BLaER1 treated with 17β-estradiol and CSF1 and Interleukin-3, amounts not matched to agents 10 nM and 100 nM (cell line): ENCODE measurements around the gene STOM.
A peak's percentile ranks its signal among the peaks of the same experiment; 100 is the strongest.

Experiments used
- H3K27ac ChIP-seq, 11 experiments: shearing (Covaris generic); formaldehyde crosslinking; 2 replicates each; pipeline ENCODE4 v1.8.1; 2022
- H3K27me3 ChIP-seq, 11 experiments: shearing (Covaris generic); formaldehyde crosslinking; 2 replicates each; pipeline ENCODE4 v1.8.1; 2022
- H3K36me3 ChIP-seq, 11 experiments: shearing (Covaris generic); formaldehyde crosslinking; 2 replicates each; pipeline ENCODE4 v1.8.1; 2022
- H3K4me1 ChIP-seq, 10 experiments: shearing (Covaris generic); formaldehyde crosslinking; 2 replicates each; pipeline ENCODE4 v1.8.1; 2022
- H3K4me2 ChIP-seq, 11 experiments: shearing (Covaris generic); formaldehyde crosslinking; 2 replicates each; pipeline ENCODE4 v1.8.1; 2022
- H3K4me3 ChIP-seq, 10 experiments: shearing (Covaris generic); formaldehyde crosslinking; 2 replicates each; pipeline ENCODE4 v1.8.1; 2022
- H3K9ac ChIP-seq, 11 experiments: shearing (Covaris generic); formaldehyde crosslinking; 2 replicates each; pipeline ENCODE4 v1.8.1; 2022
- H3K9me3 ChIP-seq, 11 experiments: shearing (Covaris generic); formaldehyde crosslinking; replicated peaks in 1 of 11; 2 replicates each; pipeline ENCODE4 v1.8.1; 2022
- H4K20me1 ChIP-seq, 11 experiments: shearing (Covaris generic); formaldehyde crosslinking; 2 replicates each; pipeline ENCODE4 v1.8.1; 2022
- Cebpa-rat ChIP-seq, 11 experiments: shearing (Covaris generic); IDR thresholded peaks; 2 replicates each; pipeline ENCODE4 v1.8.1; 2022

Gene STOM

GRCh38 chr9:121316378-121316777, 53.7 kb downstream of the STOM start:
- TF ChIP-seq Cebpa-rat (IDR thresholded peaks at IDR 0.05) = peak in 2 of 11 experiments; percentile 25 to 53; a peak in 2 of 22 replicates
- H3K4me3 ChIP-seq = no peak overlapping the region
- H3K9me3 ChIP-seq = no peaks in the 10 kb centered on the region
- no peak overlapping the region for H3K27ac ChIP-seq
- H3K4me1 ChIP-seq = peaks cover 7 to 18% (median 12%) of the 10 kb centered on the region in 10 experiments; a peak in 19 of 20 replicates
- no peak overlapping the region for H3K4me2 ChIP-seq
- H3K36me3 ChIP-seq = peaks cover 49 to 96% (median 71%) of the 10 kb centered on the region in 11 experiments; a peak in 19 of 22 replicates
- H3K9ac ChIP-seq = no peak overlapping the region
- peaks cover 0 to 40% (median 0%) of the 10 kb centered on the region in 11 experiments; a peak in 4 of 22 replicates for H4K20me1 ChIP-seq
- no peaks in the 10 kb centered on the region for H3K27me3 ChIP-seq

GRCh38 chr9:121313458-121314152, 56.4 kb downstream of the STOM start:
- H3K4me1 ChIP-seq = peaks cover 0 to 1% (median 0%) of the 10 kb centered on the region in 10 experiments; a peak in 1 of 20 replicates
- peaks cover 53 to 100% (median 70%) of the 10 kb centered on the region in 11 experiments; a peak in 19 of 22 replicates for H3K36me3 ChIP-seq
- peaks cover 0 to 42% (median 0%) of the 10 kb centered on the region in 11 experiments; a peak in 4 of 22 replicates for H4K20me1 ChIP-seq
- H3K27me3 ChIP-seq = no peaks in the 10 kb centered on the region
- H3K27ac ChIP-seq = no peak overlapping the region
- TF ChIP-seq Cebpa-rat (IDR thresholded peaks at IDR 0.05) = no peak
- H3K4me3 ChIP-seq = no peak overlapping the region
- no peaks in the 10 kb centered on the region for H3K9me3 ChIP-seq
- no peak overlapping the region for H3K9ac ChIP-seq
- H3K4me2 ChIP-seq = no peak overlapping the region

- Histone ChIP-seq H3K27ac (no peak overlapping the region), H3K4me1 (peaks cover 0 to 9% (median 7%) of the 10 kb centered on the region in 10 experiments; a peak in 13 of 20 replicates), H3K27me3 (no peaks in the 10 kb centered on the region), H3K4me3 (no peak overlapping the region), H3K4me2 (no peak overlapping the region), H3K9ac (no peak overlapping the region), H4K20me1 (peaks cover 0 to 48% (median 0%) of the 10 kb centered on the region in 11 experiments; a peak in 2 of 22 replicates), H3K36me3 (peaks cover 43 to 100% (median 60%) of the 10 kb centered on the region in 11 experiments; a peak in 19 of 22 replicates), H3K9me3 (no peaks in the 10 kb centered on the region)
- TF ChIP-seq Cebpa-rat (IDR thresholded peaks at IDR 0.05) = no peak
Measured at GRCh38 chr9:121312169-121312568, 57.9 kb downstream of the STOM start.

GRCh38 chr9:121310571-121310970, 59.5 kb downstream of the STOM start:
- H3K9me3 ChIP-seq = no peaks in the 10 kb centered on the region
- no peak overlapping the region for H3K27ac ChIP-seq
- no peaks in the 10 kb centered on the region for H3K27me3 ChIP-seq
- peaks cover 1 to 24% (median 22%) of the 10 kb centered on the region in 10 experiments; a peak in 19 of 20 replicates for H3K4me1 ChIP-seq
- H3K4me3 ChIP-seq = no peak overlapping the region
- no peak for TF ChIP-seq Cebpa-rat (IDR thresholded peaks at IDR 0.05)
- H3K9ac ChIP-seq = no peak overlapping the region
- peaks cover 39 to 100% (median 52%) of the 10 kb centered on the region in 11 experiments; a peak in 18 of 22 replicates for H3K36me3 ChIP-seq
- peaks cover 0 to 55% (median 0%) of the 10 kb centered on the region in 11 experiments; a peak in 4 of 22 replicates for H4K20me1 ChIP-seq
- H3K4me2 ChIP-seq = no peak overlapping the region

GRCh38 chr9:121309833-121310425, 60.1 kb downstream of the STOM start:
- TF ChIP-seq Cebpa-rat (IDR thresholded peaks at IDR 0.05) = no peak
- no peak overlapping the region for H3K4me2 ChIP-seq
- H3K9ac ChIP-seq = no peak overlapping the region

GRCh38 chr9:121309171-121309570, 60.9 kb downstream of the STOM start:
- Histone ChIP-seq H3K36me3 (peaks cover 38 to 100% (median 48%) of the 10 kb centered on the region in 11 experiments; a peak in 19 of 22 replicates), H3K4me1 (peaks cover 15 to 34% (median 30%) of the 10 kb centered on the region in 10 experiments; a peak in 19 of 20 replicates), H4K20me1 (peaks cover 0 to 69% (median 0%) of the 10 kb centered on the region in 11 experiments; a peak in 5 of 22 replicates), H3K4me3 (no peak overlapping the region), H3K4me2 (no peak overlapping the region), H3K27me3 (no peaks in the 10 kb centered on the region), H3K9ac (no peak overlapping the region), H3K9me3 (no peaks in the 10 kb centered on the region), H3K27ac (no peak overlapping the region)
- no peak for TF ChIP-seq Cebpa-rat (IDR thresholded peaks at IDR 0.05)

More at GRCh38 chr9:121309833-121310425, 60.1 kb downstream of the STOM start:
- H3K36me3 ChIP-seq = peaks cover 39 to 100% (median 47%) of the 10 kb centered on the region in 11 experiments; a peak in 19 of 22 replicates
- H3K9me3 ChIP-seq = no peaks in the 10 kb centered on the region
- peaks cover 8 to 30% (median 28%) of the 10 kb centered on the region in 10 experiments; a peak in 19 of 20 replicates for H3K4me1 ChIP-seq
- no peaks in the 10 kb centered on the region for H3K27me3 ChIP-seq
- H3K27ac ChIP-seq = no peak overlapping the region
- peaks cover 0 to 62% (median 0%) of the 10 kb centered on the region in 11 experiments; a peak in 4 of 22 replicates for H4K20me1 ChIP-seq
- H3K4me3 ChIP-seq = no peak overlapping the region

GRCh38 chr9:121308765-121309164, 61.3 kb downstream of the STOM start:
- Histone ChIP-seq H4K20me1 (peaks cover 0 to 70% (median 0%) of the 10 kb centered on the region in 11 experiments; a peak in 5 of 22 replicates), H3K9me3 (no peaks in the 10 kb centered on the region), H3K4me3 (no peak overlapping the region), H3K27ac (no peak overlapping the region), H3K4me1 (peaks cover 18 to 34% (median 30%) of the 10 kb centered on the region in 10 experiments; a peak in 19 of 20 replicates), H3K36me3 (peaks cover 34 to 100% (median 48%) of the 10 kb centered on the region in 11 experiments; a peak in 19 of 22 replicates), H3K9ac (no peak overlapping the region), H3K27me3 (no peaks in the 10 kb centered on the region), H3K4me2 (no peak overlapping the region)
- no peak for TF ChIP-seq Cebpa-rat (IDR thresholded peaks at IDR 0.05)

- Histone ChIP-seq H3K4me3 (no peak overlapping the region), H4K20me1 (peaks cover 0 to 70% (median 0%) of the 10 kb centered on the region in 11 experiments; a peak in 5 of 22 replicates), H3K36me3 (peaks cover 32 to 100% (median 48%) of the 10 kb centered on the region in 11 experiments; a peak in 19 of 22 replicates), H3K9ac (no peak overlapping the region), H3K4me1 (peaks cover 18 to 34% (median 30%) of the 10 kb centered on the region in 10 experiments; a peak in 19 of 20 replicates), H3K9me3 (no peaks in the 10 kb centered on the region), H3K27ac (no peak overlapping the region), H3K4me2 (peak overlapping the region in 3 of 11 experiments; percentile 53 to 56 (median 54); a peak in 3 of 22 replicates), H3K27me3 (no peaks in the 10 kb centered on the region)
- TF ChIP-seq Cebpa-rat (IDR thresholded peaks at IDR 0.05) = no peak
Measured at GRCh38 chr9:121307976-121308375, 62.1 kb downstream of the STOM start.
